Uterus (tissue), 4 donors: ENCODE data around the gene LRBA. TPM values are rescaled to one million over a fixed set of nuclear protein-coding genes. Genes with fewer than 3 reads are reported as not detected.

Experiments used
- DNase-seq, 2 donors: peaks; one replicate each; pipeline ENCODE4 v3.0.0-alpha.2; 2019 to 2020
- H3K27ac ChIP-seq, 2 donors: fragments of 200-600 bp; sonication (generic); 1 replicate in 1 of 2; 2 replicates in 1 of 2; pipeline ENCODE4 v1.5.1; 2016 to 2018
- H3K27me3 ChIP-seq, 2 donors: fragments of 200-600 bp; sonication (generic); one replicate each; pipeline ENCODE4 v1.5.1; 2018 to 2019; ENCODE audit warnings: control low read depth in 1 of 2
- H3K36me3 ChIP-seq, 2 donors: fragments of 200-600 bp; sonication (generic); one replicate each; pipeline ENCODE4 v1.5.1; 2019; ENCODE audit warnings: control low read depth in 1 of 2
- H3K4me1 ChIP-seq, 2 donors: fragments of 200-600 bp; sonication (generic); one replicate each; pipeline ENCODE4 v1.5.1; 2018 to 2019; ENCODE audit warnings: control low read depth in 1 of 2
- H3K4me3 ChIP-seq, 2 donors: fragments of 200-600 bp; sonication (generic); 1 replicate in 1 of 2; 2 replicates in 1 of 2; pipeline ENCODE4 v1.5.1; 2018 to 2019; ENCODE audit warnings: mild to moderate bottlenecking in 1 of 2
- H3K9me3 ChIP-seq, 2 donors: fragments of 200-600 bp; sonication (generic); one replicate each; pipeline ENCODE4 v1.5.1; 2019; ENCODE audit warnings: control low read depth in 1 of 2
- CTCF ChIP-seq, 4 experiments: fragments of 200-600 bp in 2 of 4; fragments of 450-650 bp in 2 of 4; sonication (generic) in 2 of 4; IDR thresholded peaks; one replicate each; pipeline ENCODE4 v1.5.1; 2016 to 2019; ENCODE audit warnings: antibody characterized with exemption in 4 of 4, mild to moderate bottlenecking in 2 of 4, moderate library complexity in 1 of 4
- POLR2A ChIP-seq, 2 donors: fragments of 450-650 bp; IDR thresholded peaks; one replicate each; pipeline ENCODE4 v1.6.1; 2016; ENCODE audit warnings: antibody characterized with exemption in 2 of 2, mild to moderate bottlenecking in 1 of 2, moderate library complexity in 1 of 2
- intact Hi-C: fragments of 100-400 bp; cut with DNase I; formaldehyde crosslinking; loops from one replicate; pipeline ENCODE4 v1.15.1; 2023; ENCODE audit warnings: low total_unique reads
- total RNA-seq, 4 donors: library from RNA; depleted of rRNA in 3 of 4; stranded (reverse); fragments of >200 nt in 3 of 4; gene quantifications; one replicate each; pipeline versions ENCODE4 v1.1.0 to v1.2.4, GENCODE V29; 2014 to 2023
- donor health status: DM: yes; HTN: yes; CAD: no.

Gene LRBA
- total RNA-seq, 4 donors from 2014 or later: 32.0 to 126 (median 41.7) TPM

- no peak overlapping the region for H3K27ac ChIP-seq
- H3K27me3 ChIP-seq: no peaks in the 10 kb centered on the region
- H3K4me1 ChIP-seq: no peaks in the 10 kb centered on the region
- no peak for TF ChIP-seq CTCF (IDR thresholded peaks at IDR 0.05)
- TF ChIP-seq POLR2A (IDR thresholded peaks at IDR 0.05): no peak
- no peaks in the 10 kb centered on the region for H3K9me3 ChIP-seq
- H3K4me3 ChIP-seq: no peak overlapping the region
- intact Hi-C loops: no loop called here
- H3K36me3 ChIP-seq: no peaks in the 10 kb centered on the region
- DNase-seq: no peak
These were observed 553.1 kb downstream of the LRBA start for GRCh38 chr4:150461957-150462356.

DNA sequence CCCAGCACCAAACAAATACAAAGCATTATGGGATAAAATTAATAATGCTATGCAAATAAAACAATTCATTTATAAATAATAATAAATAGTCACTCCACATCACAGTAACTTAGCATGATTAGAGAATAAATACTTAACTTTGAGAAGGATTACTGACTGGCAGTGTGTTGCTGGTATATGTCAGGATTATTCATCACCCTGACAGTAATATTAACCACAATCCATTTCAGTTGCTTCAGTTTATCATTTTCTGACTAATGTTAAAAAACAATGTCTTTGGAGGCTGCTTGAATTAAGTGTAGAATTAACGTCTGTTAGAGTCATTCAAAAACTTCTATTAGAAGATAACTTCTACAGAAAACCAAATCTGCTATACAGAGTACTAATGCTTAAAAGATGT lies 557.3 kb downstream of the LRBA start:
- DNase-seq: no peak
- TF ChIP-seq POLR2A (IDR thresholded peaks at IDR 0.05) (no peak), CTCF (IDR thresholded peaks at IDR 0.05) (no peak)
- intact Hi-C loops: no loop called here
- H3K27me3 ChIP-seq: no peaks in the 10 kb centered on the region
- no peak overlapping the region for H3K27ac ChIP-seq
- H3K4me1 ChIP-seq: no peaks in the 10 kb centered on the region
- H3K36me3 ChIP-seq: no peaks in the 10 kb centered on the region
- no peaks in the 10 kb centered on the region for H3K9me3 ChIP-seq
- no peak overlapping the region for H3K4me3 ChIP-seq

GRCh38 chr4:150451883-150452282 lies 563.2 kb downstream of the LRBA start:
- Histone ChIP-seq H3K4me1 (no peaks in the 10 kb centered on the region), H3K27ac (no peak overlapping the region), H3K36me3 (no peaks in the 10 kb centered on the region), H3K9me3 (no peaks in the 10 kb centered on the region), H3K27me3 (no peaks in the 10 kb centered on the region), H3K4me3 (no peak overlapping the region)
- no peak for DNase-seq
- TF ChIP-seq CTCF (IDR thresholded peaks at IDR 0.05) (no peak), POLR2A (IDR thresholded peaks at IDR 0.05) (no peak)
- intact Hi-C loops: no loop called here

DNA sequence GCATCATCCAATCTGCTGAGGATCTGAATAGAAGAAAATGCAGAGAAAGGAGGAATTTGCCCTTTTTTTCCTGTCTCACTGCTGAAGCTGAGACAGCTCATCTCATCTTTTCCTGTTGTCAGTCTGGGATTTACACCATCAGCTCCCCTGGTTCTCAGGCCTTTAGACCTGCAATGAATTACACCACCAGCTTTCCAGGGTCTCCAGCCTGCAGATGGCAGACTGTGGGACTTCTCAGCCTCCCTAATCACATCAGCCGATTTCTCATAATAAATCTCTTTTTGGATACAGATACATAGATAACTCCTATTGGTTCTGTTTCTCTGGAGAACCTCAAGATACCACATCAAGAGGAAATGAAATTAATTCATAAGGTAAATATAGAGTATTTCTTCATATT lies 567.7 kb downstream of the LRBA start:
- Histone ChIP-seq H3K27me3 (no peaks in the 10 kb centered on the region), H3K9me3 (no peaks in the 10 kb centered on the region), H3K4me1 (no peaks in the 10 kb centered on the region), H3K36me3 (no peaks in the 10 kb centered on the region), H3K4me3 (no peak overlapping the region), H3K27ac (no peak overlapping the region)
- TF ChIP-seq POLR2A (IDR thresholded peaks at IDR 0.05) (no peak), CTCF (IDR thresholded peaks at IDR 0.05) (no peak)
- DNase-seq: no peak
- intact Hi-C loops: no loop called here

DNA sequence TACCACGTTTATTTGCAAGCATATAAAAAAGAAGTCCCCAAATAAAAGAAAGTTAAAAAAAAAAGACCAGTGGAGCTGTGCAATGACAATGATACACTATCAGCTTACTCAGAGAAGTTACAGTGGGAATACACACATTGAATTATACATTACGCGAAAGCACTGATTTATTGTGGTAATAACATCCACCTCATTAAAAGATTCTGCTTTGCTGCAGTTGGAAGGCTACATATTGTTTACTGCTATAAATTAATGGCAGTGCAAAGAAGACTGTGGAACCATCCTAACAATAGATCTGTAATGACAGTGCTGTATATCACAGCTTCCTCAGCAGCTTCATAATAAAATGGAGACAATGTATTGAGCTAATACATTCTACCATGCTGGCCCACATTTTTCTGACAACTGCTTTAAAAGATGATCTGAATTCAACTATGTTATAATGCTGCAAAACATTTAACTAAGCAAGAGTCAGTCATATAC lies 575.6 kb downstream of the LRBA start:
- no peaks in the 10 kb centered on the region for H3K27me3 ChIP-seq
- intact Hi-C loops: no loop called here
- TF ChIP-seq POLR2A (IDR thresholded peaks at IDR 0.05) (no peak), CTCF (IDR thresholded peaks at IDR 0.05) (no peak)

More for the DNA sequence above, 575.6 kb downstream of the LRBA start:
- DNase-seq: no peak
- Histone ChIP-seq H3K9me3 (no peaks in the 10 kb centered on the region), H3K27ac (no peak overlapping the region), H3K36me3 (no peaks in the 10 kb centered on the region), H3K4me3 (no peak overlapping the region), H3K4me1 (no peaks in the 10 kb centered on the region)
